Sigmoid colon (tissue), 7 donors: ENCODE data around the gene DLAT. TPM values are rescaled to one million over a fixed set of nuclear protein-coding genes. Genes with fewer than 3 reads are reported as not detected.

Experiments
- DNase-seq: peaks from one replicate; pipeline ENCODE4 v3.0.0-alpha.2; 2019
- H3K27ac ChIP-seq, 4 donors: fragments of 200-600 bp; sonication (generic); one replicate each; pipeline ENCODE4 v1.5.1; 2016 to 2019; ENCODE audit warnings: mild to moderate bottlenecking in 1 of 4
- H3K27me3 ChIP-seq, 3 donors: fragments of 200-600 bp; sonication (generic); one replicate each; pipeline ENCODE4 v1.5.1; 2019; ENCODE audit warnings: mild to moderate bottlenecking in 1 of 3
- H3K36me3 ChIP-seq, 4 donors: fragments of 200-600 bp; sonication (generic); one replicate each; pipeline ENCODE4 v1.5.1; 2016 to 2019
- H3K4me1 ChIP-seq, 4 donors: fragments of 200-600 bp; sonication (generic); one replicate each; pipeline ENCODE4 v1.5.1; 2017 to 2019
- H3K4me3 ChIP-seq, 4 donors: fragments of 200-600 bp; sonication (generic); one replicate each; pipeline ENCODE4 v1.5.1; 2017 to 2019; ENCODE audit warnings: mild to moderate bottlenecking in 2 of 4, moderate library complexity in 1 of 4
- H3K9me3 ChIP-seq, 4 donors: fragments of 200-600 bp in 3 of 4; sonication (generic) in 3 of 4; one replicate each; pipeline versions ENCODE4 v1.5.1 to v1.6.1; 2013 to 2019
- CTCF ChIP-seq, 4 experiments: fragments of 450-650 bp in 3 of 4; fragments of 200-600 bp in 1 of 4; IDR thresholded peaks; one replicate each; pipeline ENCODE4 v1.5.1; 2016 to 2019; ENCODE audit warnings: antibody characterized with exemption in 4 of 4, mild to moderate bottlenecking in 3 of 4, moderate library complexity in 2 of 4
- EP300 ChIP-seq, 4 donors: sonication (generic); formaldehyde crosslinking; IDR thresholded peaks; one replicate each; pipeline ENCODE4 v1.6.1; 2017; ENCODE audit warnings: antibody characterized with exemption in 4 of 4
- POLR2A ChIP-seq, 2 donors: fragments of 450-650 bp; IDR thresholded peaks; one replicate each; pipeline ENCODE4 v1.6.1; 2016; ENCODE audit warnings: antibody characterized with exemption in 2 of 2, mild to moderate bottlenecking in 2 of 2, moderate library complexity in 2 of 2
- POLR2AphosphoS5 ChIP-seq, 4 donors: sonication (generic); formaldehyde crosslinking; IDR thresholded peaks; one replicate each; pipeline ENCODE4 v1.6.1; 2017; ENCODE audit warnings: antibody characterized with exemption in 4 of 4
- WGBS, 2 donors: extraction: QIAGEN DNeasy Blood & Tissue Kit; methylation state at CpG; one replicate each; pipeline ENCODE4 v1.1.7; 2013; 5-methylcytosine and 5-hydroxymethylcytosine counted together
- intact Hi-C: fragments of 100-400 bp; cut with DNase I; formaldehyde crosslinking; loops from one replicate; pipeline ENCODE4 v1.15.1; 2023
- polyA plus RNA-seq, 3 donors: library from polyadenylated mRNA; stranded (reverse); fragments of 200-250 nt; gene quantifications; one replicate each; pipeline ENCODE4 v1.2.3, GENCODE V29; 2013
- small RNA-seq, 3 donors: library from RNA; depleted of rRNA; stranded (forward); fragments of <200 nt; gene quantifications; one replicate each; pipeline ENCODE3, GENCODE V24; 2016
- total RNA-seq, 4 donors: library from RNA; depleted of rRNA; stranded (reverse); fragments of >200 nt; gene quantifications; one replicate each; pipeline ENCODE4 v1.1.0, GENCODE V29; 2016
- donor health status: healthy with polysubstance abuse.
- donor health status: Bipolar disorder and iron deficiency.
- donor health status: healthy.

DLAT gene
- total and polyA plus RNA-seq, 7 donors = 23.2 to 49.0 (median 27.3) TPM

- 83 to 90% methylated on average over 6 of the region's 6 CpGs for WGBS, 2 donors
- no peaks in the 10 kb centered on the region for H3K9me3 ChIP-seq
- H3K36me3 ChIP-seq = peaks cover 0 to 4% (median 0%) of the 10 kb centered on the region in 4 donors
- H3K27me3 ChIP-seq = no peaks in the 10 kb centered on the region
- intact Hi-C loops = no loop called here
- H3K4me3 ChIP-seq = no peak overlapping the region
- no peaks in the 10 kb centered on the region for H3K4me1 ChIP-seq
- no peak overlapping the region for H3K27ac ChIP-seq
- TF ChIP-seq POLR2AphosphoS5 (IDR thresholded peaks at IDR 0.05) = no peak
- no peak for TF ChIP-seq POLR2A (IDR thresholded peaks at IDR 0.05)
- no peak for TF ChIP-seq CTCF (IDR thresholded peaks at IDR 0.05)
- TF ChIP-seq EP300 (IDR thresholded peaks at IDR 0.05) = no peak
- DNase-seq = no peak
Observed at GRCh38 chr11:112103446-112103845, 78.2 kb downstream of the DLAT start.

- DNase-seq = no peak
- 96 to 98% methylated on average over 8 of the region's 8 CpGs for WGBS, 2 donors
- no peak overlapping the region for H3K27ac ChIP-seq
- no peaks in the 10 kb centered on the region for H3K4me1 ChIP-seq
- H3K36me3 ChIP-seq = peaks cover 0 to 4% (median 0%) of the 10 kb centered on the region in 4 donors
- intact Hi-C loops = no loop called here
- H3K27me3 ChIP-seq = no peaks in the 10 kb centered on the region
- no peak for TF ChIP-seq EP300 (IDR thresholded peaks at IDR 0.05)
- TF ChIP-seq CTCF (IDR thresholded peaks at IDR 0.05) = no peak
- TF ChIP-seq POLR2A (IDR thresholded peaks at IDR 0.05) = no peak
- TF ChIP-seq POLR2AphosphoS5 (IDR thresholded peaks at IDR 0.05) = no peak
- no peaks in the 10 kb centered on the region for H3K9me3 ChIP-seq
- no peak overlapping the region for H3K4me3 ChIP-seq
Observed at GRCh38 chr11:112106070-112106469, 80.9 kb downstream of the DLAT start.

Small RNA genes lying within 50 kb of the gene (small RNA-seq; reads per million reads assigned to genes)
- gene AP000907.3 (0 reads per million in 3 donors), gene RNU6-893P (0 reads per million in 3 donors)

Other genes starting within 250 kb of the DLAT start
- 10 to 100 TPM; 25.5 to 40.4 (median 28.1) TPM for gene ALG9, start 153.8 kb upstream of the DLAT start, total RNA-seq
- gene ALG9, start 153.8 kb upstream of the DLAT start, polyA plus RNA-seq = 10 to 100 TPM in 1 of 3 donors, 1 to 10 TPM in 2; 6.0 to 13.9 (median 8.1) TPM
- 1 to 10 TPM in 2 of 4 donors, under 1 TPM in 2; 0.54 to 1.7 (median 1.1) TPM for gene FDXACB1, start 146.2 kb upstream of the DLAT start, total RNA-seq
- 1 to 10 TPM; 1.2 to 2.1 (median 1.2) TPM for gene FDXACB1, start 146.2 kb upstream of the DLAT start, polyA plus RNA-seq
- gene CFAP68, start 145.9 kb upstream of the DLAT start, total RNA-seq = 10 to 100 TPM in 3 of 4 donors, 1 to 10 TPM in 1; 9.1 to 44.3 (median 13.4) TPM
- gene CFAP68, start 145.9 kb upstream of the DLAT start, polyA plus RNA-seq = 10 to 100 TPM; 18.9 to 35.4 (median 23.4) TPM
- gene CRYAB, start 113.6 kb upstream of the DLAT start, total RNA-seq = 100 to 1,000 TPM; 151 to 299 (median 225) TPM
- gene CRYAB, start 113.6 kb upstream of the DLAT start, polyA plus RNA-seq = 10 to 100 TPM; 25.0 to 99.7 (median 63.0) TPM
- gene HSPB2, start 112.7 kb upstream of the DLAT start, total RNA-seq = 1 to 10 TPM in 2 of 4 donors, under 1 TPM in 1, not detected in 1; 0.83 to 3.0 (median 1.4) TPM
- gene HSPB2, start 112.7 kb upstream of the DLAT start, polyA plus RNA-seq = 10 to 100 TPM in 1 of 3 donors, 1 to 10 TPM in 1, under 1 TPM in 1; 0.69 to 11.4 (median 3.6) TPM
- gene C11orf52, start 106.5 kb upstream of the DLAT start, total RNA-seq = 1 to 10 TPM in 1 of 4 donors, not detected in 3; 3.9 TPM
- gene C11orf52, start 106.5 kb upstream of the DLAT start, polyA plus RNA-seq = 10 to 100 TPM in 2 of 3 donors, 1 to 10 TPM in 1; 6.3 to 17.8 (median 16.8) TPM
- gene DIXDC1, start 88.1 kb upstream of the DLAT start, total RNA-seq = 100 to 1,000 TPM in 2 of 4 donors, 10 to 100 TPM in 2; 92.7 to 105 (median 99.2) TPM
- gene DIXDC1, start 88.1 kb upstream of the DLAT start, polyA plus RNA-seq = 10 to 100 TPM in 1 of 3 donors, 1 to 10 TPM in 2; 2.3 to 12.0 (median 9.2) TPM
- gene PIH1D2, start 48.6 kb downstream of the DLAT start, total RNA-seq = 1 to 10 TPM; 1.7 to 3.9 (median 2.8) TPM
- 1 to 10 TPM in 1 of 3 donors, under 1 TPM in 1, not detected in 1; 0.60 to 1.5 TPM for gene PIH1D2, start 48.6 kb downstream of the DLAT start, polyA plus RNA-seq
- gene NKAPD1, start 48.9 kb downstream of the DLAT start, total RNA-seq = 10 to 100 TPM; 14.6 to 19.4 (median 17.5) TPM
- 10 to 100 TPM; 11.1 to 16.2 (median 14.4) TPM for gene NKAPD1, start 48.9 kb downstream of the DLAT start, polyA plus RNA-seq
- gene TIMM8B, start 61.3 kb downstream of the DLAT start, total RNA-seq = 10 to 100 TPM; 19.1 to 62.1 (median 40.5) TPM
- 100 to 1,000 TPM; 152 to 153 (median 153) TPM for gene TIMM8B, start 61.3 kb downstream of the DLAT start, polyA plus RNA-seq
- 100 to 1,000 TPM in 3 of 4 donors, 10 to 100 TPM in 1; 96.4 to 169 (median 134) TPM for gene SDHD, start 61.5 kb downstream of the DLAT start, total RNA-seq
- 100 to 1,000 TPM; 160 to 545 (median 304) TPM for gene SDHD, start 61.5 kb downstream of the DLAT start, polyA plus RNA-seq
- gene IL18, start 138.7 kb downstream of the DLAT start, total RNA-seq = 10 to 100 TPM in 2 of 4 donors, 1 to 10 TPM in 2; 5.8 to 18.6 (median 10.8) TPM
- 100 to 1,000 TPM; 114 to 211 (median 129) TPM for gene IL18, start 138.7 kb downstream of the DLAT start, polyA plus RNA-seq
- gene TEX12, start 142.0 kb downstream of the DLAT start, total RNA-seq = 1 to 10 TPM in 2 of 4 donors, under 1 TPM in 1, not detected in 1; 0.68 to 1.5 (median 1.1) TPM
- not detected for gene TEX12, start 142.0 kb downstream of the DLAT start, polyA plus RNA-seq
- 10 to 100 TPM in 1 of 4 donors, 1 to 10 TPM in 3; 6.4 to 16.9 (median 7.2) TPM for gene BCO2, start 150.1 kb downstream of the DLAT start, total RNA-seq
- 1 to 10 TPM in 1 of 3 donors, not detected in 2; 3.2 TPM for gene BCO2, start 150.1 kb downstream of the DLAT start, polyA plus RNA-seq
- 10 to 100 TPM; 17.2 to 44.3 (median 30.7) TPM for gene PTS, start 201.0 kb downstream of the DLAT start, total RNA-seq
- gene PTS, start 201.0 kb downstream of the DLAT start, polyA plus RNA-seq = 10 to 100 TPM; 34.0 to 86.5 (median 81.1) TPM
- gene PLET1, start 235.5 kb downstream of the DLAT start, total RNA-seq = not detected
- under 1 TPM in 1 of 3 donors, not detected in 2; 0.60 TPM for gene PLET1, start 235.5 kb downstream of the DLAT start, polyA plus RNA-seq